IPS-NIHi11 (cell line): Measurements from ENCODE around the gene HDAC4.

ENCODE experiments used
- DNase-seq: peaks from one replicate; pipeline ENCODE4 v3.0.0; 2012; ENCODE audit warnings: mixed read lengths, low spot score

Gene HDAC4

GRCh38 chr2:239106314-239106908 is 294.4 kb downstream of the HDAC4 start:
- peak; percentile 81 for DNase-seq

- DNase-seq, result no peak
Measured at GRCh38 chr2:239105234-239105633, 295.6 kb downstream of the HDAC4 start.

GRCh38 chr2:239104800-239105199 is 296.0 kb downstream of the HDAC4 start:
- no peak for DNase-seq

- no peak for DNase-seq
Measured at GRCh38 chr2:239103125-239104098, 297.4 kb downstream of the HDAC4 start.

- DNase-seq, result no peak
Measured at GRCh38 chr2:239102266-239102665, 298.6 kb downstream of the HDAC4 start.

- no peak for DNase-seq
Measured at GRCh38 chr2:239101807-239102206, 299.0 kb downstream of the HDAC4 start.

- DNase-seq, result no peak
Measured at GRCh38 chr2:239101071-239101470, 299.7 kb downstream of the HDAC4 start.

- DNase-seq, result no peak
Measured at GRCh38 chr2:239099474-239099873, 301.3 kb downstream of the HDAC4 start.

- DNase-seq, result no peak
Measured at GRCh38 chr2:239098288-239098970, 302.4 kb downstream of the HDAC4 start.

- no peak for DNase-seq
Measured at GRCh38 chr2:239097428-239097696, 303.5 kb downstream of the HDAC4 start.

- no peak for DNase-seq
Measured at GRCh38 chr2:239096676-239097427, 304.0 kb downstream of the HDAC4 start.

- no peak for DNase-seq
Measured at GRCh38 chr2:239095460-239096081, 305.2 kb downstream of the HDAC4 start.

GRCh38 chr2:239094867-239095266 is 306.0 kb downstream of the HDAC4 start:
- DNase-seq, result no peak

GRCh38 chr2:239093952-239094351 is 306.9 kb downstream of the HDAC4 start:
- no peak for DNase-seq

GRCh38 chr2:239093542-239093941 is 307.3 kb downstream of the HDAC4 start:
- no peak for DNase-seq

- DNase-seq, result no peak
Measured at GRCh38 chr2:239092571-239093294, 308.1 kb downstream of the HDAC4 start.

- no peak for DNase-seq
Measured at GRCh38 chr2:239089884-239090283, 310.9 kb downstream of the HDAC4 start.

GRCh38 chr2:239087046-239087710 is 313.6 kb downstream of the HDAC4 start:
- DNase-seq, result no peak

GRCh38 chr2:239086325-239087020 is 314.3 kb downstream of the HDAC4 start:
- DNase-seq, result no peak
